HG03108 (cell line): ENCODE results near the gene ZCCHC7.

Source experiments
- ATAC-seq: cut with Tn5 transposase; IDR thresholded peaks from one replicate; pipeline ENCODE4 v1.9.1; 2021; ENCODE audit warnings: moderate library complexity; ENCODE audit not compliant: unreplicated experiment

ZCCHC7 gene

GRCh38 chr9:37369671-37370070, 249.3 kb downstream of the ZCCHC7 start:
- ATAC-seq: peak; percentile 30

DNA sequence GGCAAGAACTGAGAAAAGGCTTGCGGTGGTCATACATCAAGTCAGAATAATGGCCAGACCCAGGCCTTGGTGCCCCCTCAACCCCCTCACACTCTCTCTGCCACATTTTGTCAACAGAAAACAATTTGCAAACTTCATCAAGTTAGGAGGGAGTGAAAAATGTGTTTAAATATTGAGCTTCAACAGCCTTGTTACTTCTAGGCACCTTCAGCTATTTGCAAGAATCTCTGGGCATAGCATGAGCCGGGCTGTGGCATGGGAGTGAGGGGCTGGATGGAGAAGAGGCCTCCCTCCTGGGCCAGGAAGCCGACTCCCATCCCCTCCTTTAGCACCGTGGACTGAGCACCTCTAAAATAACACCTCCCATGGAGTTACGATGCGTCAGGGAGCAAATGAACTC, 249.9 kb downstream of the ZCCHC7 start:
- ATAC-seq: no peak

DNA sequence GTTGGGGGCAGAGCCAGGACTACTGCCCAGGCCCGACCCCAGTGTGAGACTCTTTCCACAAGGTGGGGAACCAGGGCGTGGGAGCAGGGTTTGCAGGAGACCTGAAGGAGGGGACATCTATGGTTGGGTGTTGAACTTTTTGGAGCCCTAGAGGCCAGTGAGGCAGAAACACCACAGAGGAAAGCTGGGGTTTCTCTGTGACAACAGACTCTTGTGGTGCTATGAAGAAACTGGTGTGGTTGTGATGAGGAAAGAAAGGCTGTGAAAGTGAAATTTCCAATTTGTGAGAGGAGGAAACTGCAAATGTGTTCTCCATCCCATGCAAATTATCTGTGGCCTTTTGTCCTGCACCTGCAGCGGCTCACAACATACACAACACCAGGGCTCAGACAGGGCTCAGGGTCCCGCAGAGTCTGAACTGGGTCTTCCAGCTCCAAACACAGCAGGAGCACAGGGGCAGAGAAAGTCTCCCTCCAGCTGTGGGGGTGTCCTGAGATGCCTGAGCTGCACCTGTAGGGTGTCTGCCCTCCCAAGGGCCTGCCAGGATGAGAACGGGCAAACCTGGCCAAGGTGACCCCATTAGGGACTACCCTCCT, 250.7 kb downstream of the ZCCHC7 start:
- ATAC-seq: peak; percentile 51

DNA sequence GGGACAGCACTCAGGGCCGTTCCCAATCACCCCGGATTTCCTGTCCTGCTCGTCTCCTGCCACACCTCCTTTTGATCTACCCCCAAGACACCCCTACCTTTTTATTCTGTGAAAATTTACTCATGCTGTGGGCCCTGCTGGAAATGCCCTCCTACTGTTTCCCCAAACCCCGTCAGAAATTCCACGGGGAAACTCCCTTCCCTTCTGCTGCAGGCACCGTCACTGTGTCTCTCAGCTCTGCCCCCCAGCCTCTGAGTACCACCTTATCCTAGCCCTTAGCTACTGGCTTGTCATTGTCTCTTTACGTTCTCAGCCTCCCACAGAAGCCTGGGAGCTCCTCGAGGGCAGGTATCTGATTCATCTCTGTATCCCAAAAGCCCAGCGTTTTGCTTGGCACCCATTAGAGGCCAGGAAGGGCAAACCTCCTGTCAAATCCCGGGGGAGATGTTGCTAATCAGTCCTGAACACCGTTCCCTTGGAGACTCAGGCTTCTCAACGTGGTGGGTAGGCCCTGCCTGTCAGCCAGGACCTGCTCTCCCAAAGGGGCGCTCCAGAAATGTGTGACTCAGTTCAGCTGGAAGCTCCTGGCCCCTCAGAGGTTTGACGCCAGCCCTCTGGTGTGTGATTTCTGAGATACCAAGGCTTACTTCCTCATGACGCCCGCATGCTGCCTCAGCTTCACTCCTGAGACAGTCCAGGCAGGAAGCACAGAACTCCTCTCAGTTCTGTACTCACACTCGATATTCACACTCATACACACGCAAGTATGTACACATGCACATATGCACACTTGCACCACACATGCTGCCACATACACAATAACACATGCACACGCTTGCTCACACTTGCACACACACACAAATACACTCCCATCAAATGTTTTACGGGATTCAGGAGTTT, 251.4 kb downstream of the ZCCHC7 start:
- ATAC-seq: peak; percentile 9

- ATAC-seq: no peak
These were observed 252.5 kb downstream of the ZCCHC7 start for GRCh38 chr9:37372839-37373238.

DNA sequence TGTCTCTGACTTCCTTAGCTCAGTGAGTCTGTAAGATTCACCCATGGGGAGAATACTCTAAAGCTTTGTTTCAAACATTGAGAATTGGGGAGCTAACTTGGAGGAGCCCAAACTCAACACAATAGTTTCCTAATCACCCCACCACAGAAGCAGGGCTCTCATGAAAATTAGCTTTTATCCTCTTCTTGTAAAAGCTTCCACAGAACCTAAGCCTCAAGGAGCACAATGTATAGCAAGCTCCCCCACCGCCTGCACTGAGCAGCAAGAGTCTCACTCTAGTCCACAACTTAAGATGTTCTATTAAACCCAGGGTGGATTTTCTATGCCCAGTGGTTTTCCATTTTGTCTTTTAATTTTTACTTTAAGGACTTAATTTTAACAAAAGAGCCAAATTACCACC, 253.2 kb downstream of the ZCCHC7 start:
- ATAC-seq: no peak

GRCh38 chr9:37374892-37375291, 254.5 kb downstream of the ZCCHC7 start:
- ATAC-seq: peak; percentile 34

- ATAC-seq: no peak
These were observed 257.6 kb downstream of the ZCCHC7 start for GRCh38 chr9:37377688-37378612.

DNA sequence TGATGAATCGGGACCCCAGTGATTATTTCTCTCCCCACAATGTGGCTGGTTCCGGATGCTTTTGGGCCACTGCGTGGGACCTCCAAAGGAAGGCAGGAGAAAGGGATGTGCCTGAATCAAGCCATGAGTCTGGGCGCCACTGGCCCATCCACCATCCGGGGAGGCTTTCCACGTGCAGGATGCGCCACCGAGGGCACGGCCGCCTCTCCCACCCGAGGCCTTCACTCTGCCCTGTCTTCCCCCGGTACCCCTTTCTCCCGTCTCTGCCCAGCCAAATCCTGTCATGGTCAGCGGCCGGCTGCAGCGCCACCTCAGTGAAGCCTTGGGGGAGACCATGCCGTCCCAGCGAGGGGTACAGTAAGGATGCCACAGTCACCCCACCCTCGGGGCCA, 258.2 kb downstream of the ZCCHC7 start:
- no peak for ATAC-seq

DNA sequence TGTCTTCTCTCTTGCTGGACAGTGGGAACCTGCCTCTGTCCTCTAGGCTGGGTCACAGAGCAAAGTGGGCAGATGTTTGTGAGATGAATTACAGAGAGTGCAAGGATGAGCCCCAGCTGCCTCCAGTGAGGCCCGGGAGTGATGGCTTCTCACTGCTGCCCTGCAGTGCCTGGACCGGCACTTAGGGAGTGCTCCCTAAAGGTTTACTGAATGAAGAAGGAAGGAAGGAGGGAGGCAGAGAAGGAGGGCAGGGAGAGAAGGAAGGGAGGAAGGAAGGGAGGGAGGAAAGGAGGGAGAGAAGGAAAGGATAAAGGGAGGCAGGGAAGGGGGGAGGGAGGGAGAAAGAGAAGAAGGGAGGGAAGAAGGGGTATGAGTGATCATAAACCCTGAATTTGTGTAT, 259.5 kb downstream of the ZCCHC7 start:
- no peak for ATAC-seq

DNA sequence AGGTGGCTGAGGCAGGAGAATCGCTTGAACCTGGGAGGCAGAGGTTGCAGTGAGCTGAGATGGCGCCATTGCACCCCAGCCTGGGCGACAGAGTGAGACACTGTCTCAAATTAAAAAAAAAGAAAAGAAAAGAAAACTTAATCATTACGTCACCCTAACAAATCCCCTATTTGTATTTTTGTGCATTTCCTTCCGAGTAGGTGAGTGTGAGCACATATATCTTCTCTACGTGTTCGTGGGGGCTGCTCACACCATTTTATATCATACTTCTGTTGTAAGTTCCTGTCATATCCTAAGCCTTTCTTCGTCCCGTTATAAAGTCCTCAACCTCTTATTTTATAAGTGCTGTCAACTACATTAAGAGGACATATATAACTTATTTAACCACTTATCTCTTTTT, 260.2 kb downstream of the ZCCHC7 start:
- ATAC-seq: no peak

DNA sequence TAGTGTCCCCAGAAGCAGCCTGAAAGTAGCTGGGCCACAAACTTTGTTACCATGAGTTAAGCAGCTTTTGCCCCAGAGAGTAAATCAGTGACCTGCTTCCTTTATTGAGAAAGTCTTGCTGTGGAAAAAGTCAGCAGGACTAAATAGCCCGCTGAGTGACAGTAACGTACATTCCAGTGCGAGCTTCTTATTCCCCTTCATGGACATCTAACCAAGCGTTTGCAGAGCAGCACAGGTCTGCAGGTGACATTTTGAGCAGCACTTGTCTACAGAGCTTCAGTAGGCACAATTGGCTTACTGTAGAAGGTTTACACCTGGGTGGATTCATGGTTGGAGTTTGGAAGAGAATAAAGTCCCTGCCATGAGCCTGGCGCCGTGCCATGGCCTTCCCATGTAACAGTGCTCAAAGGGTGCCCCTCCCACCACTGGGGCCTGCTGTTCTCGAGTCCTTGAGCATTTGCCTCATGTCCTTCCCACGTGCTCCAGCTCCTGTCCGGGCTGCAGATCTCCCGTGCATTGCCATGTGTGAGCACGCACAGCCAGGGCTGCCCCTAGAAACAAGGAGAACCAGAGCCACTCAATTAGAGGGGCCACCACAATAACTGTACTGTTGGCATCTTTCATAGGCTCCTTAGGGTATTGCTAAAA, 260.8 kb downstream of the ZCCHC7 start:
- ATAC-seq: no peak

GRCh38 chr9:37382161-37382981, 262.0 kb downstream of the ZCCHC7 start:
- ATAC-seq: peak; percentile 30

DNA sequence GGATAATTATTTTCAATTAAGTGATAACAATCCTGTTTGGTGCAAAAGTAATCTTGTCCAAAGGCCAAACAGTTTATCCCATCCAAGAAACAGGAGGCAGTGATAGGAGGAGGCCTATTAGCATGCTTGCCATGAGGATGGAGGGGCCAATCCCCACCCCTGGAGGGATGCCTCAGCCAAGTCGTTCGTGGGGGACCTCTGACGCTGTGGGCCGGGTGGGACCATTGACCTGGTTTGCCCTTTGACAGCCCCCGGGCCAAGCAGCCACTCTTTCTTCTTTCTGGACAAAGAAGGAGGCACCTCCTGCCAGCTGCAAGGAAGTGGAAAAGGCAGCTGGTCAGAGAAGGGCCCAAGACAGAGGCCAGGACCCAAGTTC, 262.6 kb downstream of the ZCCHC7 start:
- peak; percentile 3 for ATAC-seq

DNA sequence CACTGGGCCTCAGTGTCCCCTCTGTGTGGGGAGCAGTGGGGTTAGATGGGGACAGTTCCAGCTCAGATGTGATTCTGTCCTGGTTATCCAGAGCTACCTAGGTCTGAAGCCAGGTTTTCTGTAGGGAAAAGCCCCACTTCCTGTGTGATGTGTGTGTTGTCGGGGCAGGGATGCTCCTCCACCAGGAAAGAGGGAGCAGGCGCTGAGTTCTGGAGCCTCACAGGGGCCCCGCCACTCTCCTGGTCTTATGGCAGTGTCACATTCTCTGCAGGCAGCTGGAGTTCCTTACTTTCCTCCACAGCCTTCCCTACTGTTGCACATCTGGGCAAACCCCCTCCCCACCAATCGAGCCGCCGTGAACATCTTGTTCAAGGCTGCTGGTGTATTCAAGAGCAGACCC, 263.0 kb downstream of the ZCCHC7 start:
- ATAC-seq: no peak

DNA sequence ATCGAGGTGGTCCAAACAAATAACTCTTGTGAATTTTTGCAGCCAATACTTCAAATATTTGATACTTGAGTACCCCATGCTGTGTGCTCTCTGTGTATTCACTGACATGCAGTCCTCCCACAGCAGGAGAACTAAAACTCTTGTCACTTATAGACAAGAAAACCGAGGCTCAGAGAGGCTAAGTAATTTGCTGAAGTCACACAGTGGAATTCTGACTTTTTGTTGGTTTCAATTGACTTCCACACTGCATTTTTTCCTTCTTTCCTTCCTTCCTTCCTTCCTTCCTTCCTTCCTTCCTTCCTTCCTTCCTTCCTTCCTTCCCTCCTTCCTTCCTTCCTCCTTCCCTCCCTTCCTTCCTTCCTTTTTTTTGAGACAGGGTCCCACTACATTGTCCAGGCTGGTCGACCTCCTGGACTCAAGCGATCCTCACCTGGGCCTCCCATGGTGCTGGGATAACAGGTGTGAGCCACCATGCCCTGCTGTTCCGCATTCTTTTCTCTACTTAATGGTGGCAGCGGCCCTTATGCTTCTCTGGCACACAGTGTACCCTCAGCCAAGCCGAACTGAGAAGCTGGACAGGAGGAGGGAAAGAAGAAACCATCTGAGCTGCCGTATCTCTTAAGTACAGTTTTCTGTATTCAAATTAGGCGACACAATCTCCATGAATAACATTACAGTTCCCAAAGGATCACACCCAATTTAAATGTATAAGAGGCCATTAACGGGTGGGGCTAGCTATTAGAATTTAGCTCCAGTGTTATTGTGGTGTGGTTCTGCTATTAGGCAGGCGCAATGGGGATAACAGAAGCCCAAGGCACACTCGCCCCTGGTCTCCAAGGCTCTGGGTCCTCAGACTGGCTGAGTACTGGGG, 263.7 kb downstream of the ZCCHC7 start:
- ATAC-seq: no peak

DNA sequence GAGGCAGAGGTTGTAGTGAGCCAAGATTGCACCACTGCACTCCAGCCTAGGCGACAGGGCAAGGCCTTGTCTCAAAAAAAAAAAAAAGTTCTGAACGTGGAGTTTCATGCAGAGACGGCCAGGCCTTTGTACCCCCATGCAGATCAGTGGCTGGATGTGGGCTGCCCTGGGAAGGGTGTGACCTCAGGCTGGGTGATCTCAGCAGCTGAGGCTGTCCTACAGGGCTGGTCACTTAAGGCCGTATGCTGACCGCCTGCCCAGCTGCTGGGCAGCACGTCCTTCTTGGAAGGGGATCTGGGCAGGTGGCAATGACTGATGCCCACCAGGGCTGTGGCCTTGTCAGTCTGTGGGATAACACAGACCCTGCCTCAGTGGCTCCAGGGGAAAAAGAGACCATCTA, 264.9 kb downstream of the ZCCHC7 start:
- no peak for ATAC-seq

- no peak for ATAC-seq
These were observed 266.6 kb downstream of the ZCCHC7 start for GRCh38 chr9:37386988-37387387.

GRCh38 chr9:37390759-37391158, 270.4 kb downstream of the ZCCHC7 start:
- peak; percentile 81 for ATAC-seq
